Measurements from ENCODE around the gene INPP4A. TPM values are rescaled to one million over a fixed set of nuclear protein-coding genes. Genes with fewer than 3 reads are reported as not detected.

The INPP4A gene
- 10 to 100 TPM; 30.7 to 58.9 (median 39.4) TPM for total RNA-seq

DNA sequence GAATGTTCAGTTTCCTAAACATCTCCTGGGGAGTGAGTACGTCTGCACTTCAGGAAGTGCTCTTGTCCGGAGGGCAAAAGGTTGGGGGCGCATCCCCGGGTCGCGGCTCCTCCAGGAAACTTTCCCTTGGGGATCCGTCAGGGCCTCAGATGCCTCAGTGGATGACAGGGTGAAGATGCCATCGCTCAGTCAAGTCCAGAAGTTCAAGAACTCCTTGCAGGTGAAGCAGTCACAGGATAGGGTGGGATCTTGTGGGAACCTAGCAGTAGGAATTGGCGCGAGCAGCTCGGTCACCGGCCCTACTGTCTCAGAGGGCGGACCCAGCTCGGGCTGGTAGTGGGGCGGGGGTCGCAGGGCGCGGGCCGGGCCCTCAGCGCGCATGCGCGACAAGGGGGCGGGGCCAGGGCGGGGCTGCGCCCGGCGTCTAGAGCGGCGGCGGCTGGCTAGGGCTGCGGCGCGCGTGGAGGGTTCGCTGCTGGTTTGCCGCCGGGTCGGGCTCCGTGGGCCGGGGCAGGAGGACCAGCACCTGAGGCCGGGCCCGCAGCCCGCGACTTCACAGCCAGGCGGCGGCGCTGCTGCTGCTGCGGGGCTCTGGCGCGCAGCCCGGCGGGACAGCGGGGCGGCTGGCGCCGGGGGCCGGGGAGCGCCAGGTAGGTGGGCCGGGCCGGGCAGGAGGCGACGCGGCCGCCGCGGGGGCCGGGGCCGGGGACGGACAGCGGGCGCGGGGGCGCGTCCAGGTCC is at the start of gene INPP4A:
TSS of gene INPP4A (plus strand) at position 423 of the 741 bp plus-strand sequence. CDS start 75,191 bp downstream, outside the sequence.
- TF ChIP-seq, protein P1, sequence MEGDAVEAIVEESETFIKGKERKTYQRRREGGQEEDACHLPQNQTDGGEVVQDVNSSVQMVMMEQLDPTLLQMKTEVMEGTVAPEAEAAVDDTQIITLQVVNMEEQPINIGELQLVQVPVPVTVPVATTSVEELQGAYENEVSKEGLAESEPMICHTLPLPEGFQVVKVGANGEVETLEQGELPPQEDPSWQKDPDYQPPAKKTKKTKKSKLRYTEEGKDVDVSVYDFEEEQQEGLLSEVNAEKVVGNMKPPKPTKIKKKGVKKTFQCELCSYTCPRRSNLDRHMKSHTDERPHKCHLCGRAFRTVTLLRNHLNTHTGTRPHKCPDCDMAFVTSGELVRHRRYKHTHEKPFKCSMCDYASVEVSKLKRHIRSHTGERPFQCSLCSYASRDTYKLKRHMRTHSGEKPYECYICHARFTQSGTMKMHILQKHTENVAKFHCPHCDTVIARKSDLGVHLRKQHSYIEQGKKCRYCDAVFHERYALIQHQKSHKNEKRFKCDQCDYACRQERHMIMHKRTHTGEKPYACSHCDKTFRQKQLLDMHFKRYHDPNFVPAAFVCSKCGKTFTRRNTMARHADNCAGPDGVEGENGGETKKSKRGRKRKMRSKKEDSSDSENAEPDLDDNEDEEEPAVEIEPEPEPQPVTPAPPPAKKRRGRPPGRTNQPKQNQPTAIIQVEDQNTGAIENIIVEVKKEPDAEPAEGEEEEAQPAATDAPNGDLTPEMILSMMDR (IDR thresholded peaks at IDR 0.05), result peak; percentile 15 to 49 (median 36)
- no peak for TF ChIP-seq POLR2A (IDR thresholded peaks at IDR 0.05; ENCODE audit: low read depth)
- TF ChIP-seq POLR2AphosphoS5 (IDR thresholded peaks at IDR 0.05), result peak; percentile 45 to 64
- Histone ChIP-seq H3K27me3 (no peaks in the 10 kb centered on the region), H3K9me3 (no peaks in the 10 kb centered on the region), H3K36me3 (no peaks in the 10 kb centered on the region), H3K4me3 (peak within 1 kb of the TSS; percentile 63 to 91 (median 83)), H3K4me1 (peaks cover 12 to 51% (median 30%) of the 10 kb centered on the region in 4 donors), H3K27ac (replicated peaks in 1 of 4) (peak within 1 kb of the TSS; percentile 82 to 88 (median 83))
- intact Hi-C loops (cut with DNase I), result loop anchor here (10.0 kb wide), 2 partner anchors 120 to 160 kb away; partner anchors contain the start of genes COA5 and UNC50
- WGBS, result 3% methylated on average over 14 of the region's 75 CpGs
- no peak for DNase-seq (ENCODE audit: extremely low spot score)

DNA sequence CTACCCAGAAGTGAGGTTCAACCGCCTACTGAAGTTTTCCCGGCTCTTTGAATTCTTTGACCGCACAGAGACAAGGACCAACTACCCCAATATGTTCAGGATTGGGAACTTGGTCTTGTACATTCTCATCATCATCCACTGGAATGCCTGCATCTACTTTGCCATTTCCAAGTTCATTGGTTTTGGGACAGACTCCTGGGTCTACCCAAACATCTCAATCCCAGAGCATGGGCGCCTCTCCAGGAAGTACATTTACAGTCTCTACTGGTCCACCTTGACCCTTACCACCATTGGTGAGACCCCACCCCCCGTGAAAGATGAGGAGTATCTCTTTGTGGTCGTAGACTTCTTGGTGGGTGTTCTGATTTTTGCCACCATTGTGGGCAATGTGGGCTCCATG is 48.7 kb upstream of the INPP4A start:
- no peak overlapping the region for H3K27ac ChIP-seq (replicated peaks in 1 of 4)
- no peaks in the 10 kb centered on the region for H3K36me3 ChIP-seq
- TF ChIP-seq POLR2AphosphoS5 (IDR thresholded peaks at IDR 0.05), result no peak
- TF ChIP-seq, protein P1 (IDR thresholded peaks at IDR 0.05), result no peak
- TF ChIP-seq POLR2A (IDR thresholded peaks at IDR 0.05; ENCODE audit: low read depth), result no peak
- TF ChIP-seq EP300 (IDR thresholded peaks at IDR 0.05), result no peak
- intact Hi-C loops (cut with DNase I), result no loop called here
- H3K27me3 ChIP-seq, result peaks cover 0 to 25% (median 0%) of the 10 kb centered on the region in 4 donors
- no peaks in the 10 kb centered on the region for H3K9me3 ChIP-seq
- no peaks in the 10 kb centered on the region for H3K4me1 ChIP-seq
- WGBS, result 95% methylated on average over 6 of the region's 6 CpGs
- H3K4me3 ChIP-seq, result no peak overlapping the region
- DNase-seq (ENCODE audit: extremely low spot score), result no peak

DNA sequence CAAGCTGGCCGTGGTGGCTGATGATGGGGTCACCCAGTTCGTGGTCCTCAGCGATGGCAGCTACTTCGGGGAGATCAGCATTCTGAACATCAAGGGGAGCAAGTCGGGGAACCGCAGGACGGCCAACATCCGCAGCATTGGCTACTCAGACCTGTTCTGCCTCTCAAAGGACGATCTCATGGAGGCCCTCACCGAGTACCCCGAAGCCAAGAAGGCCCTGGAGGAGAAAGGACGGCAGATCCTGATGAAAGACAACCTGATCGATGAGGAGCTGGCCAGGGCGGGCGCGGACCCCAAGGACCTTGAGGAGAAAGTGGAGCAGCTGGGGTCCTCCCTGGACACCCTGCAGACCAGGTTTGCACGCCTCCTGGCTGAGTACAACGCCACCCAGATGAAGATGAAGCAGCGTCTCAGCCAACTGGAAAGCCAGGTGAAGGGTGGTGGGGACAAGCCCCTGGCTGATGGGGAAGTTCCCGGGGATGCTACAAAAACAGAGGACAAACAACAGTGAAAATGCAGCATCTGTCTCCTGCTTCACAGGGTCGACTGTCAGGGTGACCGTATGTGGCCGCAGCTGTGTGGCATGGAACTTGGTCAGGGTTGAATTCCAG is 47.8 kb upstream of the INPP4A start:
- Histone ChIP-seq H3K4me1 (no peaks in the 10 kb centered on the region), H3K9me3 (no peaks in the 10 kb centered on the region), H3K27me3 (peaks cover 0 to 25% (median 0%) of the 10 kb centered on the region in 4 donors), H3K36me3 (no peaks in the 10 kb centered on the region), H3K4me3 (no peak overlapping the region), H3K27ac (replicated peaks in 1 of 4) (no peak overlapping the region)
- 95% methylated on average over 23 of the region's 23 CpGs for WGBS
- no peak for TF ChIP-seq POLR2A (IDR thresholded peaks at IDR 0.05; ENCODE audit: low read depth)
- no peak for TF ChIP-seq POLR2AphosphoS5 (IDR thresholded peaks at IDR 0.05)
- TF ChIP-seq EP300 (IDR thresholded peaks at IDR 0.05), result no peak
- TF ChIP-seq, protein P1 (IDR thresholded peaks at IDR 0.05), result no peak
- intact Hi-C loops (cut with DNase I), result no loop called here
- DNase-seq (ENCODE audit: extremely low spot score), result no peak

DNA sequence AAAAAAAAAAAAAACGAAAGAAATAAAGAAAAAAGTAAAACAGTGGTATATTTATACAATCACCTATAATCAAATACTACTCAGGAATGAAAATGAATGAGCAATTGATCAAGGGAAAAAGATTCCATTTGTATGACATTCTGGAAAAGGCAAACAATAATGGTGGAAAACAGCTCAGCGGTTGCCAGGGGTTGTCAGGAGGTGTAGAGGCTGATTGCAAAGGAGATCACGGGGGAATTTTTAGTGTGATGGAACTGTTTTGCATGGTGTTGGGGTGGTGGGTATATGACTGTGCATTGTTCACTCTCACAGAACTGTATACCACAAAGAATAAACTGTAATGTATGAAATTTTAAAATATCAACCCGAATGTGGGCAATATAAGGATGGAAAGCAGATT is 45.5 kb upstream of the INPP4A start:
- TF ChIP-seq, protein P1 (IDR thresholded peaks at IDR 0.05), result no peak
- TF ChIP-seq POLR2A (IDR thresholded peaks at IDR 0.05; ENCODE audit: low read depth) (no peak), POLR2AphosphoS5 (IDR thresholded peaks at IDR 0.05) (no peak), EP300 (IDR thresholded peaks at IDR 0.05) (no peak)
- DNase-seq (ENCODE audit: extremely low spot score), result no peak
- no peak overlapping the region for H3K4me3 ChIP-seq
- no peak overlapping the region for H3K27ac ChIP-seq (replicated peaks in 1 of 4)
- 56% methylated on average over 4 of the region's 4 CpGs for WGBS
- no peaks in the 10 kb centered on the region for H3K36me3 ChIP-seq
- intact Hi-C loops (cut with DNase I), result no loop called here
- H3K4me1 ChIP-seq, result no peaks in the 10 kb centered on the region
- H3K9me3 ChIP-seq, result no peaks in the 10 kb centered on the region
- H3K27me3 ChIP-seq, result peaks cover 0 to 25% (median 0%) of the 10 kb centered on the region in 4 donors
